GM18951 (cell line): ENCODE data around the gene PRXL2C.
"Not testable (repeated sequence)": the region's sequence is repeated elsewhere in the genome, so short reads cannot be mapped to it uniquely, and the experiment has no call there.

Source experiments
- POLR2A ChIP-seq: IDR thresholded peaks from 4 replicates; pipeline ENCODE4 v1.6.1; 2011; ENCODE audit warnings: mild to moderate bottlenecking; ENCODE audit not compliant: insufficient read length, insufficient read depth; ENCODE audit errors: extremely low read depth
- in situ Hi-C: fragments of 300-500 bp; cut with MboI; formaldehyde crosslinking; loops from one replicate; pipeline ENCODE4 v1.12.0; 2022; ENCODE audit warnings: low sequenced_read_pairs, mixed read lengths, inconsistent platforms; ENCODE audit not compliant: unreplicated experiment

Gene PRXL2C

DNA sequence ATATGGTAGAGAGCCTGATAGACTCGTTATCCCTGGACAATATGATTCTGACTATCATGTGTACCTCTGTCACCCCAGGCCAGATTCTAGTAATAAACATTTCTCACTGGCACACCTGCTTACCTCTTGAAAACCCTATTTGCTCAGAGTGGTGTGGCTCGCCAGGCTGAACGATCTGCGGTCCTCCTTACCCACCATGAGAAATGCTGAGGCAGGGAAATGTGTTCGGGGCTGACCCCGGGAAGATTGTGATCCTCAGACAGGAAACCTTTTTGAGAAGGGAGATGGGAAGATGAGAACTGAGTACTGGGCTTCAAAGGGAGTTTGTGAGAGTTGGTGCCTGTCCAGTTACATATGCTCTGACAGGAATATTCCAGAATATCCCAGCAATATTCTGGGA lies 10.7 kb upstream of the PRXL2C start:
- in situ Hi-C loops = no loop called here
- no peak for TF ChIP-seq POLR2A

DNA sequence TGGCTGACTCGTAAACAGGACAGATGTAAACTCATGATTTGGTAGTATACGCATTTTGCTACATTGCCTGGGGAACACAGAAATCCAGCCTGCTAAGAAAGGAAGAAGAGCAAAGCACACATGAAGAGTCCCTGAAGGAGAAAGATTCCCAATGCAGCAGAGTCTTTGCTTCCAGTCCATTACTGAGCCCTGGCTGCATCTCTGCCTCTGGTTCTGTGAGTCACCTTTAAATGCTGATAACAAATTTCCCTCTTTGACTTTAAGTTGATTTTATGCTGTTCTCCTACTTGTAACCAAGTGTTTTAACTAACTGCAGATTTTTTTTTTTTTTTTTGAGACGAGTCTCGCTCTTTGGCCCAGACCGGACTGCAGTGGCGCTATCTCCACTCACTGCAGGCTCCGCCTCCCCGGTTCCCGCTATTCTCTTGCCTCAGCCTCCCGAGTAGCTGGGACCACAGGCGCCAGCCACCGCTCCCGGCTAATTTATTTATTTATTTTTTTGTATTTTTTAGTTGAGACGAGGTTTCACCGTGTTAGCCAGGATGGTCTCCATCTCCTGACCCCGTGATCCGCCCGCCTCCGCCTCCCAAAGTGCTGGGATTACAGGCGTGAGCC lies 8.5 kb upstream of the PRXL2C start:
- no peak for TF ChIP-seq POLR2A
- in situ Hi-C loops = no loop called here

DNA sequence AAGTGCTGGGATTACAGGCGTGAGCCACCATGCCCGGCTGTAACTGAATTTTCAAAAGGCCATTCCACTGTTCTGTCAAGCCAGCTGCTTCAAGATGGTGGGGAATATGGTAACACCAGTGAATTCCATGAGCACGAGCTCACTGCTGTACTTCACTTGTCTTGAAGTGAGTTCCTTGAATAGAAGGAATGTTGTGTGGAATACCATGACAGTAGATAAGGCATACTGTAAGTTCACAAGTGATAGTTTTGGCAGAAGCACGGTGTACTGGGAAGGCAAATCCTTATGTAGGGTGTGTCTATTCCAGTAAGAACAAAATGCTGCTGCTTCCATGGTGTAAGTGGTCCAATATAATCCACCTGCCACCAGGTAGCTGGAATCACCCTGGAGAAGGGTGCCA lies 6.6 kb upstream of the PRXL2C start:
- in situ Hi-C loops = no loop called here
- TF ChIP-seq POLR2A = no peak

DNA sequence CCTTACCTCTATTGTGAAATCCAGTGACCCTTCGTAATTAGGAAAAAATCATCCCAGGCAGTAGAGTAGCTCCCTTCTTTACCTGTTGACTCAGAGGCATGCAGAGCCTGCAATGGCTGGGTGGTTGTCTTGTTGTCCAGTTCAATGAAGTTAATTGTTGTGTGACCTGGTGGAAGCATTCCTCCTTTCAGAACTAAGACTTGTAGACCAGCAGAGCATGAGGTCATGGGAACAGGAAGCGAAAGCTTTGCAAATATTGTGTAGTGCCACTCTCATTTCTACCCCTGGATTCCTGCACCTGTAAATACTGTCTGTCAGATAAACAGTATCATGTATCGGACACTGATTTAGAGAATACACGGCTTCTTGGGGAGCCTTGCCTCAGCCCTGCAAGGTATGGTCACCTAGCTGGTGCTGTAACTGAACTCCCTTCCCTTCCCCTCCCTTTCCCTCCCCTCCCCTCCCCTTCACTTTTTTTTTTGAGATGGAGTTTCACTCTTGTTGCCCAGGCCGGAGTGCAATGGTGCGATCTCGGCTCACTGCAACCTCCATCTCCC lies 5.7 kb upstream of the PRXL2C start:
- in situ Hi-C loops = no loop called here
- TF ChIP-seq POLR2A = no peak

DNA sequence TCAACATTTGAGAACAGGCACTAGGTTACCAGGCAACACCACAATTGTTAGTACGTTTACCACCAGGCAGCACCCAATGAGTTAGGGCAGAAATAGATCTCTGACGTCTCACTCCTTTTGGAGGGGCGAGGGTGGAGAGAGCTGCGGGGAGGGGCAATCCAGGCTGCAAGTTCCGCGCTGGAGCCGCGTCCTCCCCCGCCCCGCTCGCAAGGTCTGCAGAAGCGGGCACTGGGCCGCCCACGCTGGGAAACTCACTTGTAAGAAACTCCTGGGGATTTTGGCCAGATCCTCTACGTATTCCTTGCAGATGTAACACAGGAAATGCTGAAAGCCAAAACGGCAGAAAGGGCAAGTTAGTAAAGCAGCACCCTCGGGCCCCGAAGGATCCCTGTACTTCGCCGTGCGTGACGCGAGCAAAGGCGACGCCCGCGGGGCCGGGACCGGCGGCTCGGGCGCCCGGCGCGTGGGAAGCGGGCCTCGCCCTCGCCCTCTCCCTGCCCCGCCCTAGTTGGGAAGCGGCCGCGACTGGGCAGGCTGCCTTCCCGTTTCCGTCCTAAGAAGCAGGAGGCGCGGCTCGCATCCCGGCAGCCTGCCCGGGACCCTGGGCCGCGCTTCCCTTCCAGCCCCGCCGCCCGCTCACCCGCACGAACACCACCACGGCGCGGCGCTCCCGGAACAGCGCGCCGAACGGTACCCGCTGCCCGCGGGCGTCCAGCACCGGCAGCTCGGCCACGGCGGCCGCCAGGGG lies 493 bp downstream of the PRXL2C start:
- in situ Hi-C loops = loop anchor here (10.0 kb wide), 1 partner anchor 320 kb away; no protein-coding TSS in a partner anchor
- no peak for TF ChIP-seq POLR2A

DNA sequence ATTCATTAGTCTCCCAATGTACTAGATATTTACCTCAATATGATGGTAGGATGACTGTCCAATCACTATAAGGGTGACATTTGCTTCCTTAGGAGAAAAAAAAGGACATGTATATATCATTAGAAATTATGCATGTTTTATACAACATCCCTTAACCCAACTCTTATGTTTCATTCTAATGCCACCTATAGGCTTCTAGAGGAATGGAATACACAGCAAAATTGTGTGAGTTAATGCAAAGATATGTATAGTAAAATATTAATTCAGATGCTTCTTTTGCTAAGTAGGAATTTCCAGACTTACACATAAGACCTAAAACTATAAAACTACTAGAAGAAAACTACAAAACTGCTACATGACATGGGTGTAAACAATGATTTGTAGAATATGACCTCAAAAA lies 3.5 kb downstream of the PRXL2C start:
- in situ Hi-C loops = loop anchor here (10.0 kb wide), 1 partner anchor 317 kb away; no protein-coding TSS in a partner anchor
- TF ChIP-seq POLR2A = no peak

DNA sequence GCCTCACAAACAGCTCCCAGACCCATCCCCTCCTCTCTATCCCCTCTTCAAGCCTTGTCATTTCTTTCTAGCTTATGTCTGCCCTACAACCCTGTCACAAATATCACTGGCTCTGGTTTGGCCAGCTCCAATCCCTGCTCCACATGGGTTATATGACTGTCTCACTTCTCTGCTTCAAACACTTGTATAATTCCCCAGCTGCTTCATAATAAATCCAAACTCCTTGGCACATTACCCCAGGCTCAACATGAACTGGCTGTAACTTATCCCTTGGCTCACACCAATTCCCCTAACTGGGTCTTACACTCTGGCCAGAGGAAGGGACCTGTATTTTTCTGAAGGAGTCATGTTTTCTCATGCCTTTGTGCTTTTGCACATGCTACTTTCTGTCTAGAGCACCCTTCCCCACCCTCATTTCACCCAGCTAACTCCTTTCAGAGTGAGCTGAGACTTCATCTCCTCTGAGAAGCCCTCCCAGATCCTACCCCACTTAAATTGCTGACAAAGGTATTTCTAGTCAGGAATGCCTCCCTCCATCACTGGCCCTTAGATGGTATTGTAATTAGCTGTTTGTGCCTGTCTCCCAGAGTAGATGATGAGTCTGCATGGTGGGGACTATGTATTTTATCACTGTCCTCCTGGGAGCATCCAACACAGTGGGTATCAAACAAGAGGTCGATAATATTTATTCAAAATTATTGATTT lies 5.3 kb downstream of the PRXL2C start:
- TF ChIP-seq POLR2A = no peak
- in situ Hi-C loops = loop anchor here (10.0 kb wide), 1 partner anchor 315 kb away; no protein-coding TSS in a partner anchor

DNA sequence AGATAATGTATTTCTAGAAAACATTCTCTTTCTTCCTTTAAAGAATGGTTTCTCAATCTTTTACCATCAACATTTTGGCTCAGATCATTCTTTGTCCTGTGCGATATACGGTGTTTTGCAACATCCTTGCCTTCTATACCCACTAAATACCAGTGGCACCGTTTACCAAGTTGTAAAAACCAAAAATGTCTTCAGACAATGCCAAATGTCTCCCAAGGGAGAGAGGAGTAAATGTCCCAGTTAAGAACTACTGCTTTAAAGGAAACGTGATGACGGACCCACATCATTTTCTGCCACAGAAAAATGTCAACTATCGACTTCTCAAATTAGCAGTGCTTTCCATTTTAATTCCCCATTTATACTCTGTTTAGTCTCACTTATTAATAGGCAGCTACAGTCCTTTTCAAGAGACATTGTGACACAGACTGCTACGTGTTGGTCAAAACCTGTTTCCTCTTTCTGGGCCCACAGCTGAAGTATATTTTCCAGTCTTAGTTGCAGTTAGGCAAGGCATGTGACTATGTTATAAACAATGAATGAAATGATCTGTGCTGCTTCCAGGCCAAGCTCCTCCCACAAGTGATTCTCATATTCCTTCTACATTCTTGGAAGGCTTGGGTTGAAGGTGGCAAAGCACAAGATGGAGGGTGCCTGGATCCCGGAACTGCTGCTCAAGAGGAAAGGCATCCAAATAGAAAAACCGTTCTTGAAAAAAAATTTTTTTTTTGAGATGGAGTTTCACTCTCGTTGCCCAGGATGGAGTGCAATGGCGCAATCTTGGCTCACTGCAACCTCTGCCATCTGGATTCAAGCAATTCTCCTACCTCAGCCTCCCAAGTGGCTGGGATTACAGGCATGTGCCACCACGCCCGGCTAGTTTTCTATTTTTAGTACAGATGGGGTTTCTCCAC lies 8.8 kb downstream of the PRXL2C start:
- in situ Hi-C loops = no loop called here
- no peak for TF ChIP-seq POLR2A

DNA sequence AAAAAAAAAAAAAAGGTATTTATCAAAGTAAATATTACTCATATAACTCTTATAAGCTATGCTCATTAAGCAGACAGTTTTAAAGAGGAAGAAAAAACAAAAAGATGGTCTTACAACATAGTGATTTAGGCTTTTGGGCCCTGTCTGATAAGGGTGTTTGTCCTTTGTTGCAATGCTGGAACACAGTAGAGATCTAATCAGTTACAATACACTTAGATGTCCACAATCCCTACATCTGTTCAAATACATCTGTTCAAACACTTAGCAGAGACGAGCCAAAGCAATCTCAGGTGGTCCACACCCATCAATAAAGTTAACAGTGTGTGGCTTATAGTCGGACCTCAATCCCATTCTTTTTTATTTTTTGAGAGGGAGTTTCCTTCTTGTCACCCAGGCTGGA lies 11.0 kb downstream of the PRXL2C start:
- no peak for TF ChIP-seq POLR2A
- in situ Hi-C loops = no loop called here

DNA sequence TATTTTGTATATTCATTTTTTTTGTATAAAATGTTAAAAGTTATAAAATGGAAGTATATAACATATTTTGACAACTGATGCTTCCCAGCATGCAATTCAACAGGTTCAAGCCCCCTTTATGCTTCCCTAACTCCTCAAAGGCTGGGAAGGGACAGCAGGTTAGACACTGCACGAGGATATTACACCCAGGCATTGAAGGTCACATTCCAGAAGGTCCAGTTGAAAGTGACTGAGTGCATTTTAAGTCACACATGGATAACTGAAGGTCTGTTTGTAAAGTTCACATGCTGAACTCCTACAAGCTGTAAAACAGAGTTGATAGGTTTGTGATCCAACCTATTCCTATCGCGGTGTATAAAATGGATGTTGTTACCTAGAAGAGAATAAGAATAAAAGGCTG lies 13.6 kb downstream of the PRXL2C start:
- in situ Hi-C loops = no loop called here
- no peak for TF ChIP-seq POLR2A

DNA sequence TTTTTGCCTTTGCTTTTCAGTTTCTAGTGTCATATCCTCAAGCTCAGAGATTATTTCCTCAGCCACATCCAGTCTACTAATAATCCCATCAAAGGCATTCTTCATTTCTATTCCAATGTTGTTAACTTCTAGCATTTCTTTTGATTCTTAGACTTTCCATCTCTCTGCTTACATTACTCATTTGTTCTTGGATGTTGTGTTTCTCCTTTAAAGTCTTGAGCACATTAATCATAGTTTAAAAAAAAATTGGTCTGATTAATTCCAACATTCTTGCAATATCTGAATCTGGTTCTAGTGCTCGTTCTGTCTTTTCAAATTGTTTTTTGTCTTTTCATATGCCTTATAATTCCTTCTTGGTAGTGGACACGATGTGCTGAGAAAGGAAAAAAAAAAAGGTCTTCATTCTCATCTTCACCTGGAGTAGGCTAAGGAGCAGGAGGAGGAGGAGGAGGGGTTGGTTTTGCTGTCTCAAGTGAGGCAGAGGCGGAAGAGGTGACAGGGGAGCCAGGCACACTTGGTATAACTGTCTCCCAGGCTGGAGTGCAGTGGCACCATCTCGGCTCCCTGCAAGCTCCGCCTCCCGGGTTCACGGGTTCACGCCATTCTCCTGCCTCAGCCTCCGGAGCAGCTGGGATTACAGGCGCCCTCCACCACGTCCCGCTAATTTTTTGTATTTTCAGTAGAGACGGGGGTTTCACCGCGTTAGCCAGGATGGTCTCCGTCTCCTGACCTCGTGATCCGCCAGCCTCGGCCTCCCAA lies 16.3 kb downstream of the PRXL2C start:
- TF ChIP-seq POLR2A = no peak
- in situ Hi-C loops = no loop called here

DNA sequence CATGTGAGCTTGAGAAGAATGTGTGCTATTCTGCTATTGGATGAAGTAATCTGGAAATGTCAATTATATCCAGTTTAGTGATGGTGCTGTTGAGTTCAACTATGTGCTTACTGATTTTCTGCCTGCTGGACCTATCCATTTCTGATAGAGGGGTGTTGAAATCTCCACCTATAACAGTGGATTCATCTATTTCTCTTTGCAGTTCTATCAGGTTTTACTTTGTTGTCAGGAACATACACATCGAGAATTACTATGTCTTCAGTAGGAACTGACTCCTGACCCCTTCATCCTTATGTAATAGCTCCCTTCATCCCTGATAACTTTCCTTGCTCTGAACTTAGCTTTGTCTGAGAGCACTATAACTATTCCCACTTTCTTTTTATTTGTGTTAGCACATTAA lies 18.7 kb downstream of the PRXL2C start:
- TF ChIP-seq POLR2A = no peak
- in situ Hi-C loops = no loop called here

DNA sequence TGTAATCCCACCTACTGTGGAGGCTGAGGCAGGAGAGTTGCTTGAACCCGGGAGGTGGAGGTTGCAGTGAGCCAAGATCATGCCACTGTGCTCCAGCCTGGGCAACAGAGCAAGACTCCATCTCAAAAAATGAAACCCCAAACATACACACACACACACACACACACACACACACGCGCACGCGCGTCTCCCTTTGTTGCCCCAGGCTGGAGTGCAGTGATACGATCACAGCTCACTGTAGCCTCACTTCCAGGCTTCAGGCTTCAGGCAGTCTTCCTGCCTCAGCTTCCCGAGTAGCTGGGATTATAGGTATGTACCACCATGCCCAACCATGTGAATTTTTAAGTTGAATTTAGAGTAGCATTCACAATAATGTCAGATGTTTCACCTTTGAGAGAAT lies 21.5 kb downstream of the PRXL2C start:
- in situ Hi-C loops = not testable (repeated sequence)
